Astrocyte of the spinal cord (primary cell): ENCODE data around the gene SH3BP4.

Source experiments
- DNase-seq: peaks from one replicate; pipeline ENCODE4 v3.0.0; 2011; ENCODE audit warnings: low read depth, low spot score
- H3K4me3 ChIP-seq: 2 replicates; pipeline ENCODE4 v1.5.1; 2011; ENCODE audit warnings: low read depth, mild to moderate bottlenecking, low read length, moderate library complexity
- in situ Hi-C: cut with HindIII; loops from 2 replicates; pipeline ENCODE4 v1.10.0; 2017; ENCODE audit warnings: low sequenced_read_pairs
- TF ChIP-seq, protein P1 (sequence below): IDR thresholded peaks from 2 replicates; pipeline ENCODE4 v1.5.1; 2012; ENCODE audit warnings: low read depth, mild to moderate bottlenecking, low read length, inconsistent platforms

The SH3BP4 gene

DNA sequence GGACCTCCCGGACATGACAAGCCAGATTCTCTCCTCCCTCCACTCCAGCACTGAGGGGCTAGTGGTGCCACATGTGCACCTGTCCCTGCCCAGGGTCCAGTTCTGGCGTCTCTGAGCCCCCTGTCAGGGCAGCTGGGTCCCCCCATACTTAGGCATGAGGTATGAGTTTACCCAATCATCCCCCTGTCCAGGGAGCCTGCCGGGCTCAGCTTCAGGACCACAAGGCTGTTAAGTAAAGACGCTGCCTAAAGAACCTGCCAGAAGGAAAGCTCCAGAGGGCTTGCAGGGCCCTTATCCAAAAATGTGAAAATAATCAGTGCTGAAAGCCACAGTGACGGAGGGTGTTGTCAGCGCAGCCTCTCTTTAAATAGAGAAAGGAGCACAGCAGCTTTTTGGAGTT, 40.0 kb downstream of the SH3BP4 start:
- in situ Hi-C loops: no loop called here
- TF ChIP-seq, protein P1, sequence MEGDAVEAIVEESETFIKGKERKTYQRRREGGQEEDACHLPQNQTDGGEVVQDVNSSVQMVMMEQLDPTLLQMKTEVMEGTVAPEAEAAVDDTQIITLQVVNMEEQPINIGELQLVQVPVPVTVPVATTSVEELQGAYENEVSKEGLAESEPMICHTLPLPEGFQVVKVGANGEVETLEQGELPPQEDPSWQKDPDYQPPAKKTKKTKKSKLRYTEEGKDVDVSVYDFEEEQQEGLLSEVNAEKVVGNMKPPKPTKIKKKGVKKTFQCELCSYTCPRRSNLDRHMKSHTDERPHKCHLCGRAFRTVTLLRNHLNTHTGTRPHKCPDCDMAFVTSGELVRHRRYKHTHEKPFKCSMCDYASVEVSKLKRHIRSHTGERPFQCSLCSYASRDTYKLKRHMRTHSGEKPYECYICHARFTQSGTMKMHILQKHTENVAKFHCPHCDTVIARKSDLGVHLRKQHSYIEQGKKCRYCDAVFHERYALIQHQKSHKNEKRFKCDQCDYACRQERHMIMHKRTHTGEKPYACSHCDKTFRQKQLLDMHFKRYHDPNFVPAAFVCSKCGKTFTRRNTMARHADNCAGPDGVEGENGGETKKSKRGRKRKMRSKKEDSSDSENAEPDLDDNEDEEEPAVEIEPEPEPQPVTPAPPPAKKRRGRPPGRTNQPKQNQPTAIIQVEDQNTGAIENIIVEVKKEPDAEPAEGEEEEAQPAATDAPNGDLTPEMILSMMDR: no peak
- H3K4me3 ChIP-seq: no peak overlapping the region
- no peak for DNase-seq

DNA sequence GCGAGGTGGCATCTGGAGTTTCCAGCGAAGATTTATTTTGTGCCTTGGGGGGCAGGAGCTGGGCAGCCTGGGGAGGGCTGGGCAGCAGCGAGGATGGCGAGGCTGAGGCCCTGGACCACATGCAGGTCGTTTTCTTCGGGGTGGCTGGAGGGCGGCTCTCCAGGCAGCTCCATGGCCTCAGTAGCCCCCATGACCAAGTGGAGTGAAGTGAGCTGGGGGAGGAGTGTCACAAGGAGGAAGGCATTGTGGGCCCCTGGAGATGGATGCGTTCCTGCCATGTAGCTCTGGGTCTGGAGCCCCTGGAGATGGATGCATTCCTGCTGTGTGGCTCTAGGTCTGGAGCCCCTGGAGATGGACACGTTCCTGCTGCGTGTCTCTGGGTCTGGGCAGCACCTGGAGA, 40.4 kb downstream of the SH3BP4 start:
- in situ Hi-C loops: no loop called here
- no peak for DNase-seq
- H3K4me3 ChIP-seq: no peak overlapping the region
- TF ChIP-seq, protein P1: no peak

DNA sequence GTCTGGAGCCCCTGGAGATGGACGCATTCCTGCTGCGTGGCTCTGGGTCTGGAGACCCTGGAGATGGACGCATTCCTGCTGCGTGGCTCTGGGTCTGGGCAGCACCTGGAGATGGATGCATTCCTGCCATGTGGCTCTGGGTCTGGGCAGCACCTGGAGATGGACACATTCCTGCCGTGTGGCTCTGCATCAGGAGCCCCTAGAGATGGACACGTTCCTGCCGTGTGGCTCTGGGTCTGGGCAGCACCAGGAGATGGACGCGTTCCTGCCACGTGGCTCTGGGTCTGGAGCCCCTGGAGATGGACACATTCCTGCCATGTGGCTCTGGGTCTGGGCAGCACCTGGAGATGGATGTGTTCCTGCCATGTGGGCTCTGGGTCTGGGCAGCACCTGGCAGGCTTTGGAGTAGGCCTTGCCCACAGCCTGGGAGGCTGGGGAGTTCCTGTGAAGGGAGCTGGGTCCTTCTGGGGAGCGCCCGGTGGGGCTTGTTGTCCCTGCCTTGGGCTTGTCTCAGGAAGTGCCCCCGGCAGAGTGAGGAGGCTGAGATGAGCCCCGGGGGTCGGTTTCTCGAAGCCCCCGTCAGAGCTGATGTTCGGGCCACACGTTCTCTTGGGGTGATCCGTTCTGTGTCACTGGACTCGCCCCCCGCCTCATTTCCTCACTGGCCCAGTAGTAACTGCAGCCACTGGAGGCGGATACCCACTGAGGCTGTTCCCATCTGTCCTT, 41.0 kb downstream of the SH3BP4 start:
- in situ Hi-C loops: no loop called here
- TF ChIP-seq, protein P1: no peak
- no peak overlapping the region for H3K4me3 ChIP-seq
- DNase-seq: no peak

DNA sequence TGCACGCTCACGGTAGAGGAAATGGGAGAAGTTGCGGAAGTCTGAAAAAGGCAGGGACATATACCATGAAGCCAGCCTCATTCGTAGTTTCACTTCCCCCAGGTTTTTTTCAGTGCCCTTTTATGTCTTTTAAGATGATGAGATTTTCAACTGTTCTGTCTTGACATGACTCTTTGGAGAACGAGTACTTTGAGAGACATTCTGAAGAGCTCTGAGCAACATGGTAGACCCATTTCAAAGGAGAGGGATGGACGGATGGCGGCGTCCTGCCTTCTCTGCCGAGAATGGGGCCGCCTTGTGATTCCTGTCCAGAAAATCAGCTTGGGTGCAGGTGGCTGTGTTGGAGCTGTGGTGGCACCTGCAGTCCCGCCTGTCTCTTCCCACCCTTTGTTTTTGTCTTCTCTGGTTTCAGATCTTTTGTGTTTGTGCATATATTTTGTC, 41.7 kb downstream of the SH3BP4 start:
- no peak for DNase-seq
- TF ChIP-seq, protein P1: no peak
- H3K4me3 ChIP-seq: no peak overlapping the region
- in situ Hi-C loops: no loop called here

DNA sequence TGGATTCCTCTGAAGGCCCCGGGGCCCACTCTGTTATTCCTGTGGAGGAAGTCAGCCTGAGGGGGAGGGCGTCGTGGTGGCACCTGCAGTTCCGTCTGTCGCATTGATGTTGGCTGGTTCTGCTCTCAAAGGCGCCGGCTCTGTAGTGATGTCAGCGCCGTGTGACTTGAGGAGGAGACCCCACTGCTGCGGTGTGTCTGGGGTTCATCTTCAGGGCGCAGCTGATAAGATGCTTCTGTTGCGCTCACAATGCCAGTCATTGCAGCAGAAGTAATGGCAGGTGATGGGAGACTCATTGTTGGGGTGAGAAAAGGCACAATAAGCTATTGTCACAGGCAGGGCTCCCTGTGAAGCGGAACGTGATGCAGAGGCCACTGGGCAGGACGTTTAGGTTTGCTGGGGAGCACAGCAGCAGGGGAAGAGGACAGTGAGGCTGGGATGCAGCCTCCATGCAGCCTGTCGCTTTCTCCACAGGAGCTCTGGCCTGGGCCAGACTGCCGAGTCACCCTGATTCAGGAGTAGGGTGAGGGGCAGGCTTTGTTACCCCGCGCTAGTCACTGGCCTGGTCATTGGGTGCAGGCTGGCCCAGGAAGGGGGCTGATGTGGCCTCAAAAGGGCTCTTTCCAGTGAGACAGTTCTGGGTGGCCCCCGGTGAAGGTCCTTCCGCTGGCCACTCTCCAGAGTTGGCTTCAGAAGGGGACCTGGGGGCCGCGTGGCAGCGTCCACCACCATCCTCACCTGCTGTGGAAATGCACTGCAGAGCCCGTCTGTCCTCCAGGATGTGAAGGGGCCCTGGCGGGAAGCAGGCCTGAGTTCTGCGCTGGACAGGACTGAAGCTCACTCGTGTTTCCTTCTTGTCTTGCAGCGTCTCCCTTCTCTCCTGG, 42.9 kb downstream of the SH3BP4 start:
- TF ChIP-seq, protein P1: no peak
- in situ Hi-C loops: no loop called here
- DNase-seq: no peak

DNA sequence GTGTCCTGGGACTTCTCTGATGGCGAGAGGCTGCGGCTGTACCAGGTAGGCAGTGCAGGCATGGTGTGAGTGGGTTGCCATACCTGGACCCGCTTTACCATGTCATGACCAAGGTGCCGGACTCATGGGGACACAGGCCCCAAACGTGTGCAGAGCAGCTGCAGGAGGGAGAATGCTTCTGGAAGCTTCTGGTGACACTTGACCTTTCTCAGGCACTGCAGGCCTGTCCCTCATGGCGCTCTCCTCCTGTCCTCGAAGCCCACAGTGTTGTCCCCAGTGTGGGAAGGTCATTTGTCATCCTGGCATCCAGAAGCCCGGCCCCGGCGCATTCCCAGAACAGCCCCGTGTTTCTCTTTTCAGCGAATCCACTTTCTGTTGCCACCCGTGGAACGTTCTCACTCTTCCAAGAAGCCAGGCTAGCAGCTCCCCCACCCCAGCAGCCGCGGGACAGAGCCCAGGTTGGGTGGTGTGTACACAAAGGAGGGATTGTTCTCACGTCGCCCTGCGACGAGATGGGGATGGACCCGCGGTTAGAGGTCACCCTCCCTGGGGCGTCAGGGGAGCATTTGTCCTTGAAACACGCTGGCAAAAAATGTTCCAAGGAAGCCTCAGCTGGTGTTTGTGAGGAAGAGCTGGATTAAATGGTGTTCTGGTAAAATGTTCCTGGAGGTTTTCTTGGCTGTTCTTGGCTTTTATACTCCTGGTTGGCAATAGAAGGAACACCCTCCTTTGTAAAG, 43.7 kb downstream of the SH3BP4 start:
- in situ Hi-C loops: no loop called here

More for the DNA sequence above, 42.9 kb downstream of the SH3BP4 start:
- H3K4me3 ChIP-seq: no peak overlapping the region

More for the DNA sequence above, 43.7 kb downstream of the SH3BP4 start:
- DNase-seq: no peak
- TF ChIP-seq, protein P1: no peak
- no peak overlapping the region for H3K4me3 ChIP-seq
